Stimulated activated CD4-positive, alpha-beta T cell treated with anti-CD3 and anti-CD28 coated beads, Interleukin-1b, Interleukin-23, amount 100 ng/mL, for 4 hours (primary cell): Measurements from ENCODE around the gene LAMB4.

Source experiments
- DNase-seq, 2 donors: peaks; one replicate each; pipeline ENCODE4 v3.0.0-alpha.2; 2020; ENCODE audit warnings: low read depth in 2 of 2

Gene LAMB4, protein sequence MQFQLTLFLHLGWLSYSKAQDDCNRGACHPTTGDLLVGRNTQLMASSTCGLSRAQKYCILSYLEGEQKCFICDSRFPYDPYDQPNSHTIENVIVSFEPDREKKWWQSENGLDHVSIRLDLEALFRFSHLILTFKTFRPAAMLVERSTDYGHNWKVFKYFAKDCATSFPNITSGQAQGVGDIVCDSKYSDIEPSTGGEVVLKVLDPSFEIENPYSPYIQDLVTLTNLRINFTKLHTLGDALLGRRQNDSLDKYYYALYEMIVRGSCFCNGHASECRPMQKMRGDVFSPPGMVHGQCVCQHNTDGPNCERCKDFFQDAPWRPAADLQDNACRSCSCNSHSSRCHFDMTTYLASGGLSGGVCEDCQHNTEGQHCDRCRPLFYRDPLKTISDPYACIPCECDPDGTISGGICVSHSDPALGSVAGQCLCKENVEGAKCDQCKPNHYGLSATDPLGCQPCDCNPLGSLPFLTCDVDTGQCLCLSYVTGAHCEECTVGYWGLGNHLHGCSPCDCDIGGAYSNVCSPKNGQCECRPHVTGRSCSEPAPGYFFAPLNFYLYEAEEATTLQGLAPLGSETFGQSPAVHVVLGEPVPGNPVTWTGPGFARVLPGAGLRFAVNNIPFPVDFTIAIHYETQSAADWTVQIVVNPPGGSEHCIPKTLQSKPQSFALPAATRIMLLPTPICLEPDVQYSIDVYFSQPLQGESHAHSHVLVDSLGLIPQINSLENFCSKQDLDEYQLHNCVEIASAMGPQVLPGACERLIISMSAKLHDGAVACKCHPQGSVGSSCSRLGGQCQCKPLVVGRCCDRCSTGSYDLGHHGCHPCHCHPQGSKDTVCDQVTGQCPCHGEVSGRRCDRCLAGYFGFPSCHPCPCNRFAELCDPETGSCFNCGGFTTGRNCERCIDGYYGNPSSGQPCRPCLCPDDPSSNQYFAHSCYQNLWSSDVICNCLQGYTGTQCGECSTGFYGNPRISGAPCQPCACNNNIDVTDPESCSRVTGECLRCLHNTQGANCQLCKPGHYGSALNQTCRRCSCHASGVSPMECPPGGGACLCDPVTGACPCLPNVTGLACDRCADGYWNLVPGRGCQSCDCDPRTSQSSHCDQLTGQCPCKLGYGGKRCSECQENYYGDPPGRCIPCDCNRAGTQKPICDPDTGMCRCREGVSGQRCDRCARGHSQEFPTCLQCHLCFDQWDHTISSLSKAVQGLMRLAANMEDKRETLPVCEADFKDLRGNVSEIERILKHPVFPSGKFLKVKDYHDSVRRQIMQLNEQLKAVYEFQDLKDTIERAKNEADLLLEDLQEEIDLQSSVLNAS (N-terminal part only)

GRCh38 chr7:108130261-108130660, at the start of gene LAMB4:
LAMB4 (minus strand) TSS chr7:108130361; CDS start chr7:108123164, 7,197 bp downstream.
- DNase-seq, result no peak

- DNase-seq, result no peak
Measured at GRCh38 chr7:108178398-108178797, 48.2 kb upstream of the LAMB4 start.

- DNase-seq, result no peak
Measured at GRCh38 chr7:108171164-108171563, 41.0 kb upstream of the LAMB4 start.

DNA sequence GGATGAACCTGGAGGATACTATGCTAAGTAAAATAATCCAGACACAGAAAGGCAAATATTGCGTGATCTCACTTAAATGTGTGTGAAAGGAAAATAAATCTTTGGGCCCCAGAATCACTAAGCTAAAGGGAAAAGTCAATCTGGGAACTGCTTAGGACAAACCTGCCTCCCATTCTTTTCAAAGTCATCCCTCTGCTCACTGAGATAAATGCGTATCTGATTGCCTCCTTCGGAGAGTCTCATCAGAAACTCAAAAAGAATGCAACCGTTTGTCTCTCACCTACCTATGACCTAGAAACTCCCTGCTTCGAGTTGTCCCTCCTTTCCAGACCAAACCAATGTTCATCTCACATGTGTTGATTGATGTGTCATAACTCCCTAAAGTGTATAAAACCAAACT, 40.1 kb upstream of the LAMB4 start:
- no peak for DNase-seq

- DNase-seq, result no peak
Measured at GRCh38 chr7:108167460-108167859, 37.3 kb upstream of the LAMB4 start.

- DNase-seq, result no peak
Measured at GRCh38 chr7:108166687-108167086, 36.5 kb upstream of the LAMB4 start.

- no peak for DNase-seq
Measured at GRCh38 chr7:108165723-108166122, 35.6 kb upstream of the LAMB4 start.

DNA sequence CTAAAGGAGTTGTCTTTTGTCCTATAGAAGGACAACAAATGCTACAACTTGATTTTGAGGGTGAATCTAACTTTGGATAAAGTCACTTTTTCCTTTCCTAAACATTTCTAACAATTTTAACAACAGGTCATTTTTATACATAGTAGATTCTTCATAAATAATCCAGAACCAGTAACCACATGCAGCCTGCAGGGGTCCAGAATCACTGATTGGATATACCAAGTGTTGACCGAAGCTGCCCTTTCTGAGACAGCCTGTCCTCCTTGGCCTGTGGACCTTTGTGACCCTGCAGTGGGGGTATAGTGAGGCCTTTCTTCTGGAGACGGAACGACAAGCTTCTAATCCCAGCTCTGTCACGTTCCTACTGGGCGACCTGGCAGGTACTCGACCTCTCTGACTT, 34.8 kb upstream of the LAMB4 start:
- no peak for DNase-seq

DNA sequence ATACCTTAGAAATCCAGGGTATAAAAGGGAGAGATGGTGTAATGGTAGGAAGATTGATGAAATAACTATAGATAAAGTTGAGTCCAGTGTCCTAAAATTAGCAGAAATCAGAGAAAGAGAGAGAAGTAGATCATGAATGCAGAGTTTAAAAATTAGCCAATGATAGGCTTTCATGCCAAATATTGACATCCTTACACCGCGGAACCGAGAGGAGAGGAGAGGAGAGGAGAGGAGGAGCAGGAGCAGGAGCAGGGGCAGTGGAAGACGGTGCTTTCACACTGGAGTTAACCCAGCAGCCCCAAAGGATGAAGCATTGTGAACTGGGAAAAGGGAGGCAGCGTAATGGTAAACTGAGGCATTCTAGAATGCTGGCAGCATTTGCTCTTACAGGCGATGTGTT, 34.2 kb upstream of the LAMB4 start:
- no peak for DNase-seq

- no peak for DNase-seq
Measured at GRCh38 chr7:108158776-108159175, 28.6 kb upstream of the LAMB4 start.

- DNase-seq, result no peak
Measured at GRCh38 chr7:108157606-108158335, 27.6 kb upstream of the LAMB4 start.

- DNase-seq, result no peak
Measured at GRCh38 chr7:108156897-108157605, 26.9 kb upstream of the LAMB4 start.

- no peak for DNase-seq
Measured at GRCh38 chr7:108152198-108152597, 22.0 kb upstream of the LAMB4 start.

- no peak for DNase-seq
Measured at GRCh38 chr7:108149908-108150307, 19.7 kb upstream of the LAMB4 start.

- no peak for DNase-seq
Measured at GRCh38 chr7:108149119-108149518, 19.0 kb upstream of the LAMB4 start.

DNA sequence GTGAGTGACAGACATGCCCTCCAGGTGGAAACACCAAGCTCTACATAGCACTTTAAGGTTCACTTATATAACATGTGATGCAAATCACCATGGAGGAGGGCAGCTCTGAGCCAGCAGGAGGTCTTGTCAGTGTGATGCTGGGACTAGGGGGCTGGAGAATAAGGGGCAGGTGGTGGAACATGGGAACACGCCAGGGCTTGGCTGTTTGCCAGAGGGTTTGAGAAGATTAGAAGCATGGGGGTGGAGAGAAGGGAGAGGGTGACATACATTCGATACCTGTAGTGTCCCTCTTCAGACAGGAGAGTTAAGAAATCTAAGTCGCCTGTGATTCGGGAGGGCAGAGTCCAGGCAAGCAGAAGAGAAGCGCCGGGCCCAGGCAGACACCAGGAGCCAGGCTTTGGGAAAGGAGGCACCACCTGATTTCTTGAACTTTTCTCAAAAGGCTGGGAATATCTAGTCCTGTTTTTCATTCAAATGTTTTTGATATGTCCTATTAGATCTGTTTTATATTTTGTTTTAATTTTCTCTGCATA, 16.9 kb upstream of the LAMB4 start:
- DNase-seq, result no peak

- peak in 1 of 2 donors; percentile 5 for DNase-seq
Measured at GRCh38 chr7:108146070-108146842, 16.1 kb upstream of the LAMB4 start.

- no peak for DNase-seq
Measured at GRCh38 chr7:108145401-108145800, 15.2 kb upstream of the LAMB4 start.

DNA sequence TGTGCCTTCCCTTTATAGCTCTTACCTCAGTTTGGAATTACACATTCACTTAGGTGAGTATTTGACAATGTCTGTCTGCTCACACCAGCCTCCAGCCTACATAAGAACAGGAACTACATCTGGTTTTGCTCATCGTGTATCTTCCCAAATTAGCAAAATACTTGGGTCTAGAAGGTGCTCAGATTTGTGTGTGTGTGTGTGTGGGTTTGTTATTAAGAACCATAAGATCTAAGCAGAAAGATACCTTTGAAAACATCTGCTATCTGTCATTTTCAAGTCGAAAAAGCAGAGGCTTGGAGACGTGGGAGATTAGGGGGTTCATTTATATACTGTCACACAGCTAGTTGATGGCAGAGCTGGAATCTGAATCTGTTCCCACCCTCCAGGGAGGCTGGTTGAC, 14.8 kb upstream of the LAMB4 start:
- no peak for DNase-seq
